GM18873 (cell line): ENCODE results near the gene SLC39A1.
"Not testable (repeated sequence)": the region's sequence is repeated elsewhere in the genome, so short reads cannot be mapped to it uniquely, and the experiment has no call there.

Experiments used
- ATAC-seq: cut with Tn5 transposase; IDR thresholded peaks from one replicate; pipeline ENCODE4 v1.9.1; 2021; ENCODE audit warnings: mild to moderate bottlenecking, moderate library complexity, moderate number of reproducible peaks; ENCODE audit not compliant: unreplicated experiment, low FRiP score

Gene SLC39A1

DNA sequence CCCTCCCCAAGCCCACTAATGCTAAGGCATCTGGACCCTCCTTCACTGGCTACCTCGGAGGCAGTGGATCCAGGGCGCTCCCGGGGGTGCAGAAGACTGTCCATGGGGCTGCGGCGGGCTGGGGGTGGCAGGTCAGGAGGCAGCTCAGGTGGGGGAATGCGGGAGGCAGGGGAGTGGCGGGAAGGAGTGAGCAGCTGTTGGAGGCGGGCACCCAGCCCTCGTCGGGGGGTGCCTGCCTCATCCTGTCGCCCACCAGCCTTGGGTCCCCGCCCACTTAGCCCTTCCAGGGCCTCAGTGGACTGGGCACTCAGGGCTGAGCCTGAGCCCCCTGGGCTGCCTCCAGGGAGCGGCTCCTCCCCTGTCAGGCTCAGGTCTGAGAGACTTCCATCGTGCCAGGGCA is 29.9 kb downstream of the SLC39A1 start:
- no peak for ATAC-seq

DNA sequence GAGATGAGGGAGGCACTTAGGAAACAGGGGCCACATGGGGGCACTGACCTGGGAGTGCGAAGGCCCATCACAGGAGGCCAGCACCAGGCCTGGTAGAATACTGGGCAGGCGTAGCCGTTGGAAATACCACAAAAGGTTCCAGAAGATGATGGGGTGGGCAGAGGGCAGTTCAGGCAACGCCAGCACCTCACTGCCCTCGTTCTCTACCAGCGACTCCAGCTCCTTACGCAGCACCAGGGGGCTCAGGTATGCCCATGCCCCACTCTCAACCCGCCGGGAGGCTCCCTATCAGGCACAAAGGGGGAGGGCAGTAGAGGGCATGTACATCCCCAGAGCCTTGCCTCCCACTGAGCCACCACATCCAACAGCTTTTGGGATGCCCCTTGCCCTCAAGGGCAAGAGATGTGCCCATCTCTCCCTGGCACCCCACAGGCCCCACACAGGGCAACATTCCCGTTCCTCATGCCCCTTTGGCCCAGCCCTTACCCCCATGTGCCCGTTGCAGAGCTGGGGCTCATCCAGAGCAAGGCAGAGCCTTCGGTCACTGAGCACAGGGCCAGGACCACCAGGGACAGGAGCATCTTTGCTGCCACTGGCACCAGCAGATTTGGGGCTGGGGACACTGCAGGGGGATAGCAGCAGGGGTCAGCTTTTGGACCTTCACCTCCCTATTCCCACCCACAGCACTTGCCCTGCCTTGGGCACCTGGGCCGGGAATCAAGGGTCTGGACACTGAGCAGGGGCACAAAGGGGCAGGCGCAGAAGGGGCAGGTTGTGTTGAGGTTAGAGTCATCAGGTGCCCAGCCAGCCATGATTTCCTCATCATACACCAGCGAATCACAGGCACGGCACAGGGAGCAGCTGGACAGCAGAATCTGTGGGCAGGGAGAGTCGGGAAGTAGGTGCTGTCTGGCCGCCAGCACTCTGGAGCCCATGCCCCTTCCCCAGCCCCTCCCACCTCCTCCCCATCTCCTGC is 30.9 kb downstream of the SLC39A1 start:
- no peak for ATAC-seq

DNA sequence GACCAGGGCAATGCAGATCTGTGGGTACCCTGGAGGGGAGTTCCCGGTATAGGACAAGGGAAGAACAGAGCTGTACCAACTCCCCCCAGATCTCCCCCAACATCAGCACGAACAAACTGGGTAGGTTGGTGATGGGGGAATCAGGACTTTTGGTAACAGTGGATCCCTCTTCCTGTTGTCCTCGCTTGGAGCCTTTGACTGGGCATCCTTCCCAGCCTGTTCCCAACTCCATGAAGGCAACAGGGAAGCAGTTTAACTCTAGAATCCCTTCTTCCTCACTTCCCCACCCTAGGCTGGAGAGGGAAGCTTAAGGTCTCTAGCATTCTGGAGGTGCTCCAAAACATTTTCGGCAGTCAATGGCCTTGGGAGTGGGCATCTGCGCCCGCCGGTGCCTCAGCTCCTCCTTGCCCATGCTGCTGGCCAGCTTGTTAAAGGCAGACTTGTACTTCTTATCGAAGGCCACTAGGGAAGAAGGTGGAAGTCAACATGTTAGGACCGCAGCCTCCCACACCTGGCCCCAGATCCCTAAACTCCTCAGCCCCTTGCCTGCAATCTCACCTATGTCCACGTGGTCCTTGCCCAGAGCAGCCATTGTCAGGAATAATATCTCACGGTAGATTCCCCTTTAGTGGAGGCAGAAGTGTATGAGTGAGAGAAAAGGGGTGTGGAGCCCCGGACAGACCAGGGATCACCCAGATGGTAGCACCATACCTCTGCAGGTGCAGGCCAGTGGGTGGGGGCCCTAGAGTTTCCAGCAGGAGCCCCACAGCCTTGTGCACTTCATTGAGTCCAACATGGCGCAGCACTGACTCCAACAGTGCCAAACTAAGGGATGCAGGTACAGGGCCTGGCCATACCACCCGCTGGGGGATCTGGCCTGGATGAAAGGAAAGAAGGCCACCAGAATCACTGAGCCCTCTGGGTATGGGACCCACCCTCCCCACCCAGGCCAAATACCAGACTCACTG is 33.1 kb downstream of the SLC39A1 start:
- ATAC-seq = no peak

DNA sequence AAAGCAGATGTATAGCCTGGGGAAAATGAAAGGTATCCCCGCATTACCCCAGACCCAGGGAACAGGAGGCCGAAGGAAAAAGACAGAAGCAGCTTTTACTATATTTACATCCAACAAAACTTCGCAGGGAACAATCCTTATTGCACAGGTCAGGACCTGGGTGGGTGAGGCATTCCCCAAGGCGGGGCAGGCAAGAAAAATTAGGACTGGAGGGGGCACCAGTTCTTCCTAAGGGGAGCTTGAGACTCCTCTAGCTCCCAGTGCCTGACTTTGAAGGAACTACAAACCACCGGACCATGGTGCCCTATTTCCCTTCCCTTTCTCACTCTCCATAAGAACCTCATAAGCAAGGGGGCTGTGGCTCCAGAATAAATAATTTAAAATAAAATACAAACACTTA is 33.9 kb downstream of the SLC39A1 start:
- no peak for ATAC-seq

DNA sequence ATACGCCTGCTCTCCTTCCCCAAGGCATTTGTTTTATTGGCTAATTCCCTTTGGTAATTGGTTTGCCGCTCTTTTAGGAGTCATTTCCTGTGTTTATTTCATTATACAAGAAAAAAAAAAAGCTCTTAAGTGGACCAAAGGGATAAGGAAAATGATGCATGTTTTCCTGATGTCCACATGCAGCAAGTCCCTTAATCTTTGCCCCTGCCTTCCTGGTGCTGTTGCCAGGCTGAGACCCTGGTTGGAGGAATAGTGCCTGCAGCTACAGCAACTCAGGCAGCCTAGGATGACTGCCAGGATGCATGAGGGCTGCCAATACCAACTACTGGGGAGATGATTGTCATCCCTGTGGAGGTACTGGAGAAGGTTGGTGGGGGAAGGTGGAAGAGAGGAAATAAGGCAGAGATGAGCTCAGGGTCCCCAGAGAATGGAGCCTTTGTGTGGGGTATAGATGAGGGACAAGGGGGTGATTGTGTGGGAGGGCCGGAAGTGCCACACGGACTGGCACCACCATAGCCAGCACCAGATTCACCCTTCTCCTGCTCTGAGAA is 34.5 kb downstream of the SLC39A1 start:
- ATAC-seq = no peak

DNA sequence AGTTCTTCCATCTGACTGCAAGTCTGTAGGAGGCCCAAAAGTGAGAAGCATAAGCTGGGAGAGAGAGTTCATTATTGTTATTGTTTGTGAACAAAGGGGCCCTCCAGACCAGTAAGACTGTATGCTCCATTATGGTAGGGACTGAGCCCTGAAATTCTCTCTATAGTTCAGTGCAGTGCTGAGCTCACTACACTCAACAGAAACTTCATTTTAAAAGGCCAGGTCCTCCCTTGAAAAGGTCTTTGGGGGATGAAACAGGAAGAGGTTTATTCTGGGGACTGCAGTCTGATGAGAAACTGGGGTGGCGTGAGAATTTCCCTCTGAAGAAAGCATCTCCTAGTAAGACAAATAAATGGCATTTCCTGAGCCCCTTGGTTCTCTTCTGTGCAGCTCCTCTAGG is 35.1 kb downstream of the SLC39A1 start:
- ATAC-seq = no peak

DNA sequence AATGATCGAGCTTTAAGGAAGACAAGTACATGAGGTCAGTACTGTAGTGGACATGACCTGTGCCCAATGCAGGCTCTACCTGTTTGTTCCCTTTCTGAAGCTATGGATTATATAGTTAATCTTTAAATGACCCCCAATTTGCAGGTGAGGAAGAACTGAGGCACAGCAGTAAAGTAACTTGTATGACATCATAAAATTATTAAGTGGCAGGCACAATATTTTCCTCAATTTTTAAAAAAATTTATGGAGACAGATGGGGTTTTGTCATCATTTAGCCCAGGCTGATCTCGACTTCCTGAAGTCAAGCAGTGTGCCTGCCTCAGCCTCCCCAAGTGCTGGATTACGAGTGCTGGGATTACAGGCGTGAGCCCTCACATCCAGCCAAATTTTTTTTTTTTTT is 36.9 kb downstream of the SLC39A1 start:
- no peak for ATAC-seq

DNA sequence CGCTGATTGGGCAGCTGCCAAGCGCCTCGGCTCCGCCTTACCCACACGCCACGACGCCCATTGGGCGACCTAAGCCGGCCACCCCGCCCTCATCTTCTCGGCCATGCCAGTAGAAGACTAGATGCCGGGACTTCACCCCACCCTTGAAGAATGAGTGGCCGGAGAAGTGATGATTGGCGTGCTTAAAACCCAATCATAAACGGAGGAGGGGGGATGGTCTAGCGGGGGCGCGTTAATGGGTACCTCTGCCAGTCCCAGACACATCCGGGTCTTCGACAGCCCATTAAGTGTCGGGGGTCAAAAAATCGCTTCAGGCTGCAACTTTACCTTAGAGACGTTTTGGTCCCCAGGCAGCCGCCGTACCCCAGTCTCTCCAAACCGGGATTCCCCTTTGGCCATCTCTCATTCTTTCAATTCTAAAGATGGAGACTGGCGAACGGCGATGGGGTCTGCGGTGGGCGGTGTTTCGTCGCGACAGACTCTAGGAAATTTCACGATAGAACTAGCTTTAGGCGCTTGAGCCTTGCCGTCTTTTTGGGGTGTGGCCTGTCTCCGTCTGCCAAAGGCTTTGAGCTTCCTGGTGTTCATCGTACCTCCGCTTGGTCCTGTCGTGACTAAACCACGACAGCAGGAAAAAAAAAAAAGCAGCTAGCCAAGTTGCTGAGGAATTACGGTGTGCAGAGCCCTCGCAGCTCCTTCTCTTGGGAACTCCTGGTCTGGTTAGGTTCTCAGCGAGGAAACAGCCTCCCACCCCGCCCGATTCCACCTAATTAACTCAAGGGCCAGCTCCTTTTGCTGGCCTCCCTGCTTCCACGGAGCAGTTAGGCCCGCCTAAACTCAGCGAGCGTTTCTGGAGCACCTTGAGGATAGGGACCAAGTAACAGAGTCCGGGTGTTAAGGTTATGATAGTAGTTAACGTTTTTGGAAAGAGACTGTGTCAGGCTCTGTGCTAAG is 40.1 kb downstream of the SLC39A1 start, which contains the start of gene GATAD2B:
TSS of gene GATAD2B (minus strand) at position 1 of the 954 bp plus-strand sequence. CDS start 94,625 bp downstream, outside the sequence.
- peak; percentile 89 for ATAC-seq

DNA sequence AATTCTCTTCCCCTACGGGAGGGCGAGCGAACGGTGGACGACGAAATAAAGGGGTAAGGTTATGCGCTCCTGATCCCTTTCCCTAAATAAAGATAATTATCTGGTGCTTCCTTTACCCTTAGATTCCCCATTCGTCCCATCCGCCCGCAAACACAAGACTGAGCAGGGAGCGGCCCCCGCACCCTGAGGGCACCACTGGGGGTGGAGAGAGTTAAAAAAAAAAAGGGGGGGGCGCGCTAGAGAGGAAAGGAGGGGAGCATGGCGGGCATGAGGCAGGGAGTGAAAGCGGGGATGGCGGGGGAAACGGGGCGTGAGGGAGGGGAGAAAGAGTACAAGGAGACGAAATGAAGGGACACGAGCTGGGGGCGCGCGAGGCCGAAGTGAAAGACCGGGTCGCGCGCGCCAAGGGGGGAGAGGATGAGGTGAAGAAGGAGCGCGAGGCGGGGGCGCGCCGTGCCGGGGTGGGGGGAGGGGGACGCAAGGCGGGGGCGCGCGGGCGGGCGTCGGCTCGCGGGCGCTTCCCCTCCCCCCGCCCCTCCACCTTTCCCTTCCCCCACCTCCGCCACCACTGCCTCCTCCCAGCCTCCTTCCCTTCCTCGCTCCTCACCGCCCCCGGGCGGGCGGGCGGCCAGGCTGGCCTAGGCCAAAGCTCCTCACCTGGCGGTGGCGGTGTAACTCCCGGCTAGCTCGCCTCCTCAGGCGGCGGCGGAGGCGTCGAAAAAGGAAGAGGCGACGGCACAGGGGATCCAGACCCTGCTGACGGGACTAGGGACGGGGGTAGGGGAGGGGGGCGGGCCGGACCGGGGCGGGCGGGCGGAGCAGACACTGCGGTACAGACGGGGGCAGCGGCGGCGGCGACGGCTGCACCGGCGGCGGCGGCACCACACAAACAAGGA is 41.0 kb downstream of the SLC39A1 start:
- peak; percentile 10 for ATAC-seq

DNA sequence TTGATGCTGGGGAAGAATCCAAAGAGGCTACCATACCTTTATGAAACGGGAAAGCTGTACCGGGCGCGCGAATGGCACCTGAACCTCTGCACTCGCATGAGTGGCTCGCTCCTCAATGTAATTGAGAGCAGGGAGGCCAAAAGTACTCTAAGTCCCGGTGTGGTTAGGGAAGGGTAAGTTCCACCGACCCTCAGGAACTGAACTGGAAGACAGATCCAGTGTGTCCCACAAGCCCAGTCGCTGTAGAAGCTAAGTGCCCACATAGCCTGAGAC is 41.6 kb downstream of the SLC39A1 start:
- no peak for ATAC-seq

DNA sequence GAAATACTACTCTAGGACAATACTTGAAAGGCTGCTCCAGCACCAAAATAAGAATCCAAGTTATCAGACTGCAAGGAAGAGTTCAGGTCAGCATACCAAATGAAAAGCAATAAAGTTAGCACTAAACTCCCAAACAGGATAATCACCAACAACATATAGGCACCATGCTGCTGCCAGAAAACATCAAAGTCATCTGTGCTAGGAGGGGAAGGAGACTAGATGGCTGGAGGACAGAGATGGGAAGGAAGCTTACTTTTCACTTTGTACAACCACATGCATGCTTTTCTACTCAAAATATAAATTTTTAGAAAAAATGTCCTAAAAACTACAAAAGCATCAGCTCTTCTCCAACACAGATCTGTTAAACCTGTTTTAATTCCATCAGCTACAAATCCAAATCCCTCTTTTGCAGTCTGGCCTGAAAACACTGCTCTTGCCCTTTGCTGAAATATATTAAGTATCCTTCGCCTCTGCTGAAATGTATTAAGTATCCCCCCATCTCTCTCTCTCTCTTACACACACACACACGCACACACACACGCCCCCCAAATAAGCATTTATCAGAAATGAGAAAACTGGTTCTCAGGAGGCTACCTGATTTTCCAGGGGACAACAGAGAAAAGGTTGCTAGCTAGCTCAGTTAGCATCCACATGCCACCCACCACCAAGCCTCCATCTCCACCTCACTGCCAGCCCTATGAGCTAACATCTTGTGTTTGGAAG is 42.1 kb downstream of the SLC39A1 start:
- ATAC-seq = no peak

DNA sequence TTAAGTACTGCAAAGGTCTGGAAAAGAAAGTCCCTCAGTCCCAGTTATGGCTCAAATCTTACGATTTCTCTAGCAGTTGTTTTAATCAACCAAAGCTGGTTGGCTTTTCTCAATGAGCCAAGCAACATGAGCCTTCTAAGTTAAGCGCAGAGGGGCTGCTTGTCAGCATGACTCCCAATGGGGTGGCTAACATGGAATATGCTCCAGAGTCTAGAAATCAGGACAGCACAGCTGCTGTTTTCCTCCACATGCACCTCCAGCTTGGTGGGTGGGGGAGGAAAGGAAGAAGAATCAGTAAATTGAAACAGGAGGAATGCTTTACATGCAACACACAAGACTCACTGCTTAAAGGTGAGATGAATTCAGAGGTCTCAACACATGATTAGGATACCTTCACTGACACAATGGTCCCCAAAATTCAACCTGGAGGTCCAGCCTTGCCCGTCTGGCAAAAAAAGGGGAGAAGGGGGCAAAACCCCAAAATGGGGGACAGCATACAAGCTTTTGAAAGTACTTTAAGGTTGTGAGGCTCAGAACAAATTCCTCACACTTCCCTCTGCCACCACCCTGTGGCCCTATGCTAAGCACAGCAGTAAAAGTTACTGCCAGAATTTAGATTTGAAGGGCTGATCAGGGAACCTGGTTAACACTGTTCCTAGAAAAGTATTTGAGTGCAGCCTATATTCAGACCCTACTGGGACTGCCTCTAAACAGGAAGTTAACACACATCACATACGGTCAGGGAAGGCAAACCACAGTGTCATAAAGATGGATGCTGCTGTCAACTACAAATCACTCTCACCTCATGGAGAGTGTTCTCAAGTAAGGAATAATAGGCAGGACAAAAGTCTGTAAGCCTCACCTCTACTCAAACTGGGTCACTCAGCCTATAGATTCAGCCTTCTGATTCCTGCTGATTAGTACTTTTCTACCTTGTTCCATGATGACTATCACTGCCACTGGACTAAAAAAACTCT is 43.2 kb downstream of the SLC39A1 start:
- no peak for ATAC-seq

DNA sequence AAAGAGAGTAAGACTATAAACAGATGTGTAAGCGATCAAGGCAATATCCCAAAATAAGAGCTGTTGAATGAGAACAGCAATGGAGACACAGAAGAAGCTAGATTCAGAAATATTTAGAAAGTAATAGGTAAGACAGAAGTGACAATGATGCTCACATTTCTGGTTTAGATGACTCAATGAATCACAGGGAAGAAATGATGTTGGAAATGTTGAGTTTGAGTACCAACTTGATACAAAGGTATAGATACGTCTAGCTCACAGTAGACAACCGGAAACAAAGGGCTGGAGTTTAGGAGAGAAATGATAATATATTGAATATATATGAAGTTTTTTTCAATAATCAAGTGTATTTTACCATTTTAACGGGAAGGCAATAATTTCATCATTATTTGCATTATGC is 47.0 kb downstream of the SLC39A1 start:
- no peak for ATAC-seq

DNA sequence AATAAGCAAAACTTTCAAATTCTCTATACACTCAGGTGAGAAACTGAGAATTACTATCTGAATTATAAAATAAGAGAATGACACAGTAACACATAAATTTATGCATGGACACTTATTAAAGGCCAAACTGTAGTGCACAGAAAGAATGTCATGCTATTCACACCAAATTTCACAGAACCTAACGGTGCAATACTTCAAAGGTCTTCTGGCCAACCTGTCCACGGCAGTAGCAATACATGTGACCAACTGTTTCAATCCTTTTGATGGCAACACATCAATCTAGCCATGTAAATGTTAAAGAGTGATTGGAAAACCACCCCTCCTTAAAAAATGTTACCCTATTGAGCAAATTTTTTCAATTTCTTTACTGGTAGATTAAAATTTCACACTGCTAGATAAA is 51.0 kb downstream of the SLC39A1 start:
- no peak for ATAC-seq

DNA sequence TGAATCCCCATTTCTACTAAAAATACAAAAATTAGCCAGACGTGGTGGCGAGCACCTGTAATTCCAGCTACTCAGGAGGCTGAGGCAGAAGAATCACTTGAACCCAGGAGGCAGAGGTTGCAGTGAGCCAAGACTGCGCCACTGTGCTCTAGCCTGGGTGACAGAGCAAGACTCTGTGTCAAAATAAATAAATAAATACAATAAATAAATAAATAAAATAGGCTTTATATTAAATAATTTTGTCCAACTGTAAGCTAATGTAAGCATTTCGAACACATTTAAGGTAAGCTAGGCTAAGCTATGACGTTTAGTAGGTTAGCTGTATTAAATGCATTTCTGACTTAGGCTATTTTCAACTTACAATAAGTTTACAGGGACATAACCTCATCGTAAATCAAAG is 52.8 kb downstream of the SLC39A1 start:
- ATAC-seq = not testable (repeated sequence)
